GM12865 (cell line): ENCODE measurements around the gene ACTR8.

Experiments
- DNase-seq: peaks from one replicate; pipeline ENCODE4 v3.0.0; 2010; ENCODE audit warnings: low read depth
- H3K4me3 ChIP-seq: 2 replicates; pipeline ENCODE4 v1.5.1; 2011; ENCODE audit warnings: mild to moderate bottlenecking, low read depth, low read length, control low read depth
- TF ChIP-seq, protein P1 (sequence below): IDR thresholded peaks from 2 replicates; pipeline ENCODE4 v1.5.1; 2011; ENCODE audit warnings: low read length, control low read depth, low read depth, inconsistent platforms; ENCODE audit not compliant: insufficient read depth; ENCODE audit errors: missing control alignments

The ACTR8 gene

DNA sequence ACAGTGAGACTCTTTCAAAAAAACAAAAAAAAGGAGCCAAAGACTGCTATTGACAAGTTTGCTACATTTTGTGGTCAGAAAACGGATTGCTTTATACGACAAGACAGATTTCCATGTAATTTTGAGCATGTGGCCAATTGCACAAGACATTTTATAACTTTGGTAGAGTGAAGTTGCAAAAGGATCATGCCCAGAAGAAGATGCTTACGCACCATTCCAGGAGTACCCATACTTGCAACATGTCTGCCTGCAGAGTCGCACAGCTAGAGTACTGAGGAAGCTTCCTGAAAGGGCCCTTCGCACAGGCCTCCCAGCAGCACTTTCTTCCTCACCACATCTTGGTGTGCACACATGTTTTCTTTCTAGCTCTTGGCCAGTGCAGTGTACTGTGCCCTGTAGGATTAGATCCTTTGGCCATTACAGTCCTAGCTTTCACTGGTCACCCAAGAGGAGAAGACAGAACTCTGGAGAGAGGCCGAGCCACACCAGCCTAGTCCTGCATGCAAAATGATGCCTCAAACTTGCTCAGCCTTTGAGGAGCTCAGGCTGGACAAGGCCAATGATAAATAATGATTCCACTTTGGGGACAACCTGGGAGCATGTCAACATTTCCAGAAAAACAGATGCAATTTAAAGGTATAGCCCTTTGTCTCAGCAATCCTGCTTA, 47.4 kb downstream of the ACTR8 start:
- H3K4me3 ChIP-seq = no peak overlapping the region
- DNase-seq = no peak
- TF ChIP-seq, protein P1, sequence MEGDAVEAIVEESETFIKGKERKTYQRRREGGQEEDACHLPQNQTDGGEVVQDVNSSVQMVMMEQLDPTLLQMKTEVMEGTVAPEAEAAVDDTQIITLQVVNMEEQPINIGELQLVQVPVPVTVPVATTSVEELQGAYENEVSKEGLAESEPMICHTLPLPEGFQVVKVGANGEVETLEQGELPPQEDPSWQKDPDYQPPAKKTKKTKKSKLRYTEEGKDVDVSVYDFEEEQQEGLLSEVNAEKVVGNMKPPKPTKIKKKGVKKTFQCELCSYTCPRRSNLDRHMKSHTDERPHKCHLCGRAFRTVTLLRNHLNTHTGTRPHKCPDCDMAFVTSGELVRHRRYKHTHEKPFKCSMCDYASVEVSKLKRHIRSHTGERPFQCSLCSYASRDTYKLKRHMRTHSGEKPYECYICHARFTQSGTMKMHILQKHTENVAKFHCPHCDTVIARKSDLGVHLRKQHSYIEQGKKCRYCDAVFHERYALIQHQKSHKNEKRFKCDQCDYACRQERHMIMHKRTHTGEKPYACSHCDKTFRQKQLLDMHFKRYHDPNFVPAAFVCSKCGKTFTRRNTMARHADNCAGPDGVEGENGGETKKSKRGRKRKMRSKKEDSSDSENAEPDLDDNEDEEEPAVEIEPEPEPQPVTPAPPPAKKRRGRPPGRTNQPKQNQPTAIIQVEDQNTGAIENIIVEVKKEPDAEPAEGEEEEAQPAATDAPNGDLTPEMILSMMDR = no peak

DNA sequence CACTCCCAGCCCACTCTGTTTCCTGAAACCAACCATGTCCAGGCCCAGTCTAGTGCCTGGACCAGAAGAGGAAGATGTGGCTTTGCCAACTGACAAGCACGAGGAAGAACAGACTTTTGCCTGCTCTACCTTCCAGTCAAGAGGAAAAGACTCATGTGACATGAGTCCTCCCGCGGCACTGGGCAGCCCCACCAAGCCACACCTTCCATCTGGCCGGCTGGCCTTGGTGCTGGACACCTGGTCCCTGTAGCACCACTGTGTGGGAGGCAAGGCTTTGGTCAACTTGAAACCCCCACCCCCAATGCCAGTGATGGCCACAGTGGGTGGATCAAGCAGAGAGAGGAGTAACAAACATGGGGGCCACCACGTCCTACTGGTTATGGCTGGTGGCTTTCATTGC, 48.3 kb downstream of the ACTR8 start:
- no peak for DNase-seq
- H3K4me3 ChIP-seq = no peak overlapping the region
- TF ChIP-seq, protein P1 = no peak

DNA sequence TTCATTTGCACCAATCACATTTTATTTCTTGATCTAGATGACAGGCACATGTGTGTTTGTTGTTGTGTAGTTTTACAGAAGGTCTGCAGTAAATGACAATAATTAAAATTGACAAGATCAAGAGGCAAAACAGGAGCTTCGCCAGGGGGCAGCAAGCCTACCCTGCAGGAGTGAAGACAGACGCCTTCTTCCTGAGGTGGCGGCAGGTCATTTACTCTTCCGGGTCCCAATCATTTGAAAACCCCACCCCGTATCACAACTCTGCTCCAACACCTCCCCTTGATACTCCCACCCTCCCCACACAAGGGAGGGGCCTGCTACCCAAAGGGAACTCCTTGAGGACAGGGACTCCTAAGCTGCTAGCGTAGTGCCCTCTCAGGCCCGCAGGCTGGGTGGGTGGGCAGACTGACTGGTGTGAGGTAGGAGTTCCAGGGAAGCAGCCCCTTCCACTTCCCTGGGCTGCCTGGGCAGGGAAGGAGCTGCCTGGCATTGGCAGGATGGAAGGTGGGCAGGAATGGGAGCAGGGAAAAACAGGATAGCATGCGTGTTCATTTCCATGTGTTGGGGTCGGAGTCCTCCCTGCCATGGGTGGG, 48.8 kb downstream of the ACTR8 start:
- DNase-seq = no peak
- no peak overlapping the region for H3K4me3 ChIP-seq
- TF ChIP-seq, protein P1 = no peak

DNA sequence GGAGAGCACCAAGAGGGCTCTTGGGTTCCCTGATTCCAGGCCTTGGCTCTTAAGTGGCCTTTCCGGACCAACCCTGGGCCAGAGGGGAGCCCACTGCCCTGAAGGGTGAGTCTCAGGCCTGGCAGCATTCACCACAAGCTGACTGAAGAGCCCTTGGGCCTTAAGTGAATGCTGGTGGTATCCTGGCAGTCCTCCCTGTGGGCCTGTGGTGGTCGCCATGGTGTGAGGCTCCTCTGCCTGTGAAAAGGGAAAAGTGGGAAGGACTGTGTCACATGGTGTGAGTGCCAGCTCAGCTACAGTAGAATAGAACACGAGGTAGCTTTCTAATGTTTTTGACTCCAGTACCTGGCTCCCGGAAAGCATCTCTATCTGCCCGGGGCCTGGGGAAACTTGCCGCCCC, 51.0 kb downstream of the ACTR8 start:
- no peak overlapping the region for H3K4me3 ChIP-seq
- DNase-seq = no peak
- TF ChIP-seq, protein P1 = no peak

DNA sequence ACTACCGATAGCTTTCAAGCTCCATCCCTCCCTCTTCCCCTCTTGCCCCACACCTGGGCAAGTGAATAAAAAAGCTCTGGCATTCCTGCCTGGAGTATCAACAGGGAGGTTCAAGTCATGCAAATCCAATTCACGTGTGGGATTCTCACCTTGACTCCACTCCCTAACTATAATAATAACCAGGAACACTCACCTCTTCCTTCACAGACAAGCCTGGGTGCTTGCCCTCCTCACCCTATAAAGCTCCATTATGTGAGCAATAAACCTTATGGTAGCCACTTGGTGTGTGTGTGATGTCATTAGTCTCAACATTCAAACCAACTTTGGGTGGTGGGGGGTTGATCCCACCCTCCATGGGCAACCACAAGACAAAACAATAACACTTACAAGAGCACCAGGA, 52.3 kb downstream of the ACTR8 start:
- DNase-seq = no peak
- TF ChIP-seq, protein P1 = no peak
- H3K4me3 ChIP-seq = no peak overlapping the region

DNA sequence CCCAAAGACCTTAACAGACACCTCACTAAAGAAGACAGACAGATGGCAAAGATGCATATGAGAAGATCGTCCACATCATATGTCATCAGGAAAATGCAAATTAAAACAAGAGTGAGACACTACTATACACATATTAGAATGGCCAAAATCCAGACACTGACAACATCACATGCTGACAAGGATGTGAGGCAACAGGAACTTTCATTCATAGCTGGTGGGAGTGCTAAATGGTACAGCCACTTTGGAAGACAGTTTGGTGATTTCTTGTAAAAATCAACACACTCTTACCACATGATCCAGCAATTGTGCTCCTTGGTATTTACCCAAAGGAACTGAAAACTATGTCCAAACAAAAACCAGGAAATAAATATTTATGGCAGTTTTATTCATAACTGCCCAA, 53.4 kb downstream of the ACTR8 start:
- TF ChIP-seq, protein P1 = no peak
- DNase-seq = no peak
- H3K4me3 ChIP-seq = no peak overlapping the region

DNA sequence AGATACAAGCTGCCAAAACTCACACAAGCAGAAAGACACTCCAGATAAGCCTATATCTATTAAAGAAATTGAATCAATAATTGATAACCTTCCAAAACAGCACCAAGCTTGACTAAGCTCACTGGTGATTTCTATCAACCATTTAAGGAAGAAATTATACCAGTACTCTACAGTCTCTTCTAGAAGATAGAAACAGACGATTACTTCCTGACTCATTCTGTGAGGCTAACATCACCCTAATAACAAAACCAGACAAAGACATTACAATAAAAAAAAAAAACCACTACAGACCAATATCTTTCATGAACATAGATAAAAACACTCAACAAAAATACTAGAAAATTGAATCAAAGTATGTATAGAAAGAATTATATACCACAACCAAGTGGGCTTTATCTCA, 55.9 kb downstream of the ACTR8 start:
- TF ChIP-seq, protein P1 = no peak
- no peak overlapping the region for H3K4me3 ChIP-seq
- DNase-seq = no peak
